ENCODE measurements around the gene LTBR. TPM values are rescaled to one million over a fixed set of nuclear protein-coding genes. Genes with fewer than 3 reads are reported as not detected.

Gene LTBR
- total and polyA plus RNA-seq, 2 donors (not counting 3 experiments of a cell fraction or from before 2014, with no cell fraction given): 70.7 to 102 TPM

GRCh38 chr12:6340745-6341416 is 43.1 kb upstream of the LTBR start:
- peaks cover 53% of the 10 kb centered on the region for H3K79me2 ChIP-seq (ENCODE audit: control insufficient read depth, insufficient read depth, low read length)
- H3K4me3 ChIP-seq (replicated peaks in 1 of 3; ENCODE audit: insufficient read depth in 1 of 3, low read depth in 1 of 3, low read length in 3 of 3): peak overlapping the region; percentile 89 to 98 (median 89)
- dilution Hi-C loops (cut with MboI; ENCODE audit: extremely low pct_ligation_motif_present, low sequenced_read_pairs) (no loop called here), intact Hi-C loops (cut with micrococcal nuclease) (no loop called here)
- CTCF ChIA-PET: interaction anchor here (0.5 to 4.5 kb wide), 5 partner anchors 14 to 124 kb away, joined by 3 to 26 read pairs (median 12); partner anchors contain the start of gene LTBR
- H3K4me2 ChIP-seq (ENCODE audit: insufficient read depth, low read length): peak overlapping the region; percentile 91
- H2AFZ ChIP-seq (ENCODE audit: low read depth, low read length): no peak overlapping the region
- BruUV-seq (replicated peaks): TSS peak; percentile 3
- no peaks in the 10 kb centered on the region for H3K36me3 ChIP-seq (ENCODE audit: control insufficient read depth in 2 of 2, extremely low read depth in 1 of 2, insufficient read depth in 2 of 2, low read length in 2 of 2)
- H3K27ac ChIP-seq (ENCODE audit: insufficient read depth, low read depth, low read length): peak overlapping the region; percentile 69
- H3K4me1 ChIP-seq (ENCODE audit: control insufficient read depth, extremely low read depth, insufficient read depth, low read length): peaks cover 53% of the 10 kb centered on the region
- no peaks in the 10 kb centered on the region for H3K9me1 ChIP-seq (replicated peaks; ENCODE audit: control insufficient read depth, extremely low read depth, insufficient read depth, low read length)
- peak overlapping the region; percentile 80 for H3K9ac ChIP-seq (replicated peaks; ENCODE audit: extremely low read depth, insufficient read depth, low read length)
- H4K20me1 ChIP-seq (replicated peaks; ENCODE audit: control insufficient read depth, extremely low read depth, insufficient read depth, low read length): no peaks in the 10 kb centered on the region
- POLR2A ChIA-PET: no interaction called here
- no peaks in the 10 kb centered on the region for H3K27me3 ChIP-seq (ENCODE audit: control insufficient read depth in 2 of 2, insufficient read depth in 2 of 2, low read length in 2 of 2)
- no peaks in the 10 kb centered on the region for H3K9me3 ChIP-seq (replicated peaks; ENCODE audit: control insufficient read depth, insufficient read depth, low read length)
- peak; percentile 21 for DNase-seq (ENCODE audit: low read depth, low spot score)
- no peak for TF ChIP-seq GATA2 (IDR thresholded peaks at IDR 0.05; ENCODE audit: insufficient read depth, insufficient read length, low read depth, low read length)
- TF ChIP-seq MAX (IDR thresholded peaks at IDR 0.05; ENCODE audit: insufficient read depth, insufficient read length): no peak
- no peak for TF ChIP-seq CTCF (IDR thresholded peaks at IDR 0.05; ENCODE audit: extremely low read depth in 1 of 2, insufficient read depth in 1 of 2, low read depth in 1 of 2, low read length in 2 of 2)
- TF ChIP-seq POLR2AphosphoS5 (IDR thresholded peaks at IDR 0.05; ENCODE audit: insufficient read depth, low read depth, low read length): peak; percentile 22
- no peak for TF ChIP-seq FOS (IDR thresholded peaks at IDR 0.05; ENCODE audit: borderline replicate concordance, insufficient read depth, low read length)
- no peak for TF ChIP-seq EZH2 (IDR thresholded peaks at IDR 0.05; ENCODE audit: borderline replicate concordance, low read depth, low read length, severe bottlenecking)
- TF ChIP-seq JUN (IDR thresholded peaks at IDR 0.05; ENCODE audit: borderline replicate concordance, insufficient read depth, insufficient read length, low read depth): no peak
- TF ChIP-seq POLR2A (IDR thresholded peaks at IDR 0.05; ENCODE audit: low read depth, low read length): peak; percentile 62
- no peak for TF ChIP-seq MYC (IDR thresholded peaks at IDR 0.05; ENCODE audit: low read depth, low read length)
- FAIRE-seq: peak; percentile 59

Measured in endothelial cell of umbilical vein (primary cell).